Trophoblast cell (in vitro differentiated cells and primary cell): ENCODE data around the gene MTSS2.
A peak's percentile ranks its signal among the peaks of the same experiment; 100 is the strongest.

ENCODE experiments used
- DNase-seq, 2 donors: peaks; one replicate each; pipeline ENCODE4 v3.0.0-alpha.2; 2016
- H2AFZ ChIP-seq: 2 replicates; pipeline ENCODE4 v1.6.1; 2013; ENCODE audit warnings: low read length, moderate library complexity, mild to moderate bottlenecking; ENCODE audit not compliant: insufficient read depth, poor library complexity
- H2AK5ac ChIP-seq: 2 replicates; pipeline ENCODE4 v1.6.1; 2013; ENCODE audit warnings: mild to moderate bottlenecking, low read length
- H2BK120ac ChIP-seq: 2 replicates; pipeline ENCODE4 v1.6.1; 2013; ENCODE audit warnings: low read length, mild to moderate bottlenecking, moderate library complexity; ENCODE audit not compliant: insufficient read depth, poor library complexity
- H2BK12ac ChIP-seq: 2 replicates; pipeline ENCODE4 v1.6.1; 2013; ENCODE audit warnings: mild to moderate bottlenecking, low read length, moderate library complexity
- H2BK5ac ChIP-seq: 2 replicates; pipeline ENCODE4 v1.6.1; 2013; ENCODE audit warnings: low read length, low read depth, moderate library complexity, mild to moderate bottlenecking; ENCODE audit not compliant: poor library complexity
- H3K14ac ChIP-seq: 2 replicates; pipeline ENCODE4 v1.6.1; 2013; ENCODE audit warnings: mild to moderate bottlenecking, low read length
- H3K18ac ChIP-seq: 2 replicates; pipeline ENCODE4 v1.6.1; 2013; ENCODE audit warnings: mild to moderate bottlenecking, low read length
- H3K23ac ChIP-seq: 2 replicates; pipeline ENCODE4 v1.6.1; 2013; ENCODE audit warnings: low read length
- H3K27ac ChIP-seq: 2 replicates; pipeline ENCODE4 v1.5.1; 2013; ENCODE audit warnings: low read depth, mild to moderate bottlenecking, inconsistent platforms, low read length, moderate library complexity
- H3K27me3 ChIP-seq: 2 replicates; pipeline ENCODE4 v1.6.1; 2013; ENCODE audit warnings: inconsistent platforms, mild to moderate bottlenecking, low read length, moderate library complexity; ENCODE audit not compliant: insufficient read depth
- H3K36me3 ChIP-seq, 2 experiments: 1 replicate in 1 of 2; 2 replicates in 1 of 2; pipeline ENCODE4 v1.6.1; 2013; ENCODE audit warnings: low read length in 2 of 2, mild to moderate bottlenecking in 2 of 2, moderate library complexity in 1 of 2; ENCODE audit not compliant: insufficient read depth in 2 of 2, control insufficient read depth in 1 of 2
- H3K4ac ChIP-seq: 2 replicates; pipeline ENCODE4 v1.6.1; 2013; ENCODE audit warnings: low read depth, mild to moderate bottlenecking, low read length, moderate library complexity
- H3K4me1 ChIP-seq, 2 experiments: 1 replicate in 1 of 2; 2 replicates in 1 of 2; pipeline ENCODE4 v1.6.1; 2013; ENCODE audit warnings: low read length in 2 of 2, mild to moderate bottlenecking in 2 of 2, moderate library complexity in 1 of 2; ENCODE audit not compliant: insufficient read depth in 2 of 2, control insufficient read depth in 1 of 2
- H3K4me2 ChIP-seq: 2 replicates; pipeline ENCODE4 v1.6.1; 2013; ENCODE audit warnings: inconsistent platforms, mild to moderate bottlenecking, low read length, moderate library complexity
- H3K4me3 ChIP-seq: 2 replicates; pipeline ENCODE4 v1.5.1; 2013; ENCODE audit warnings: mild to moderate bottlenecking, low read depth, low read length, inconsistent platforms
- H3K79me1 ChIP-seq: one replicate; pipeline ENCODE4 v1.6.1; 2013; ENCODE audit warnings: low read length
- H3K79me2 ChIP-seq: 2 replicates; pipeline ENCODE4 v1.6.1; 2013; ENCODE audit warnings: low read length, mild to moderate bottlenecking; ENCODE audit not compliant: control insufficient read depth, insufficient read depth, poor library complexity
- H3K9ac ChIP-seq: 2 replicates; pipeline ENCODE4 v1.6.1; 2013; ENCODE audit warnings: mild to moderate bottlenecking, low read length
- H3K9me3 ChIP-seq: 2 replicates; pipeline ENCODE4 v1.6.1; 2013; ENCODE audit warnings: low read depth, mild to moderate bottlenecking, control low read depth, inconsistent platforms, low read length; ENCODE audit not compliant: insufficient read depth
- H4K12ac ChIP-seq: 2 replicates; pipeline ENCODE4 v1.6.1; 2013; ENCODE audit warnings: low read depth, mild to moderate bottlenecking, low read length, moderate library complexity
- H4K8ac ChIP-seq: 2 replicates; pipeline ENCODE4 v1.6.1; 2013; ENCODE audit warnings: low read depth, mild to moderate bottlenecking, low read length, moderate library complexity
- H4K91ac ChIP-seq: one replicate; pipeline ENCODE4 v1.6.1; 2013; ENCODE audit warnings: low read depth, mild to moderate bottlenecking, low read length, moderate library complexity
- WGBS: extraction: QIAGEN DNeasy Blood & Tissue Kit; methylation state at CpG from one replicate; pipeline ENCODE4 v1.1.7; 2013; ENCODE audit warnings: missing lambda C conversion rate; ENCODE audit not compliant: insufficient read length, insufficient coverage; ENCODE audit errors: extremely low coverage; 5-methylcytosine and 5-hydroxymethylcytosine counted together

MTSS2 gene

DNA sequence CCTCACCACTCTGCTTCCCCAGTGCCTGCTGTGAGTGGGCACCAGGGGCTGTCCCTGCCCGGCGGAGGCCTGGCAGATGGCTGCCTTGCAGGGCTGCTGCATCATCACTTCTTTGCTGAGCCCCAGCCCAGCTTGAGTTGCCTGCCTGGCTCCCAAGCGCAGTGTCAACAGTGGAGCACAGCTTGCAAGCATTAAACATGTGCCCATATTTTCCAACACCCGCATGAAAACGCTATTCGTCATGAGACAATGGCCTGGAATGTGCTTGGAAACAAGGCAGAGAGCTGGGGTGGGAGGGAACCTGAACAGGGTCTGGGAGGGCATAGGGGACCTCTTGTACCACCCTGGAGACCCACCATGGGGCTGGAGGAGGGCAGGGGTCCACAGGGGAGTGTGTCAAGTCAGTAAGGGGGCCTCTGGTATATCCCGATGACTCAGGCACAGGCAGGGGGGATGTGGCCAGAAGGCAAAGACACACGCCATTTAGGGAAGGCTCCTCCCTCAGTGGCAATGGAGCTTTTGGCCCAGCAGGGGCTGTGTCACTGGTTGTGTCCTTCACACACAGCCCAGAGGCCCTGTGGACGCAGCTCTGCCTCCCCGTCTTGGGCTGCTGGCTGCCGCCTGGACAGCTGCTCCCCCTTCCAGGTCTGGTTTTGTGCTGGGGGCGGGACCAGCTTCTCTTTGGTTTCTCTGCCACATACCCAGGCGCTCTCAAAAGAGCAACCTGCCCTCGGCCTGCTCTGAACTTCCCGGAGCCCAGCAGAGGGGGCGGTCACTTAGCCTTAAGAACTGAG, 17.4 kb upstream of the MTSS2 start:
- peaks cover 22% of the 10 kb centered on the region for H3K79me1 ChIP-seq
- no peak overlapping the region for H2BK5ac ChIP-seq
- peak overlapping the region; percentile 1 for H2BK12ac ChIP-seq
- H3K18ac ChIP-seq = no peak overlapping the region
- H3K27ac ChIP-seq = peak overlapping the region; percentile 9
- peak overlapping the region; percentile 12 for H4K8ac ChIP-seq
- H3K4me3 ChIP-seq = no peak overlapping the region
- no peaks in the 10 kb centered on the region for H3K27me3 ChIP-seq
- H4K12ac ChIP-seq = no peak overlapping the region
- no peak overlapping the region for H3K9ac ChIP-seq
- H2AFZ ChIP-seq = no peak overlapping the region
- peaks cover 4% of the 10 kb centered on the region in 2 experiments for H3K36me3 ChIP-seq
- no peak overlapping the region for H3K4ac ChIP-seq
- H3K23ac ChIP-seq = no peak overlapping the region
- H3K4me1 ChIP-seq = peaks cover 43% of the 10 kb centered on the region in 2 experiments
- no peaks in the 10 kb centered on the region for H3K9me3 ChIP-seq
- DNase-seq = peak; percentile 92 to 98
- no peak overlapping the region for H3K4me2 ChIP-seq
- no peaks in the 10 kb centered on the region for H3K79me2 ChIP-seq
- H2BK120ac ChIP-seq = peak overlapping the region; percentile 1
- H4K91ac ChIP-seq = peak overlapping the region; percentile 77
- no peak overlapping the region for H2AK5ac ChIP-seq
- WGBS = no CpG with 5 or more reads among the region's 16 CpGs
- H3K14ac ChIP-seq = peak overlapping the region; percentile 30

GRCh38 chr16:70702624-70703023, 16.8 kb upstream of the MTSS2 start:
- Histone ChIP-seq H4K8ac (no peak overlapping the region), H4K12ac (no peak overlapping the region), H3K9me3 (no peaks in the 10 kb centered on the region), H3K4me2 (no peak overlapping the region), H2AK5ac (no peak overlapping the region), H3K4me1 (peaks cover 49% of the 10 kb centered on the region in 2 experiments), H3K4me3 (no peak overlapping the region), H3K23ac (no peak overlapping the region), H3K79me2 (no peaks in the 10 kb centered on the region), H4K91ac (peak overlapping the region; percentile 77), H3K27me3 (no peaks in the 10 kb centered on the region), H2BK120ac (no peak overlapping the region), H3K27ac (no peak overlapping the region), H3K79me1 (peaks cover 27% of the 10 kb centered on the region), H3K9ac (no peak overlapping the region), H3K14ac (peak overlapping the region; percentile 2), H2AFZ (peak overlapping the region; percentile 13), H3K36me3 (peaks cover 8% of the 10 kb centered on the region in 2 experiments), H3K18ac (peak overlapping the region; percentile 15), H3K4ac (no peak overlapping the region), H2BK5ac (no peak overlapping the region), H2BK12ac (peak overlapping the region; percentile 1)
- no peak for DNase-seq
- WGBS = no CpG with 5 or more reads among the region's 8 CpGs

DNA sequence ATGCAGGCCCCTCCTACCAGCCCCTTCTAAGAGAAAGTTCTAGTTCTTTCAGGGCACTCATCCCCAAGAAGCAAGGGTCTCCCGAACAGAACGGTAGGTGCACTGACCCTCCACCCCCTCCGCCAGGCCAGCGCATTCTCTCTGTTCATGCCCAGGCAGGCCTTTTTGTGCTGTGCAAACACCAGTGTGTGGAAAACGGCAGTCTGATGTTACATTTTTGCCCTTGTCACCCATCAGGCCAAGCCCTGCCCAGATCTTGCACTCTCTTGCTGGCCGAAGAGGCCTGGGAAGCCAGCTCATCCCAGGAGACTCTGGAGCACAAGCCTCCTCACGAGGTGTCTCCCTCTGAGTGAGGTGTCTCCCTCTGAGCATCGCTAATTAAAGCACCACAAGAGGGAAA, 16.1 kb upstream of the MTSS2 start:
- no CpG with 5 or more reads among the region's 8 CpGs for WGBS
- Histone ChIP-seq H3K36me3 (peaks cover 8% of the 10 kb centered on the region in 2 experiments), H3K79me2 (no peaks in the 10 kb centered on the region), H4K12ac (no peak overlapping the region), H3K18ac (no peak overlapping the region), H4K8ac (no peak overlapping the region), H3K9me3 (no peaks in the 10 kb centered on the region), H4K91ac (peak overlapping the region; percentile 77), H3K4me2 (no peak overlapping the region), H3K79me1 (peaks cover 32% of the 10 kb centered on the region), H3K14ac (no peak overlapping the region), H2AFZ (peak overlapping the region; percentile 13), H3K4ac (no peak overlapping the region), H3K27me3 (no peaks in the 10 kb centered on the region), H3K4me3 (no peak overlapping the region), H3K9ac (no peak overlapping the region), H2BK120ac (no peak overlapping the region), H2BK12ac (no peak overlapping the region), H3K4me1 (peaks cover 49 to 50% of the 10 kb centered on the region in 2 experiments), H2AK5ac (peak overlapping the region; percentile 15), H3K23ac (no peak overlapping the region), H2BK5ac (no peak overlapping the region), H3K27ac (no peak overlapping the region)
- DNase-seq = no peak

- Histone ChIP-seq H3K4ac (no peak overlapping the region), H4K8ac (no peak overlapping the region), H3K27me3 (no peaks in the 10 kb centered on the region), H3K4me2 (no peak overlapping the region), H3K9ac (no peak overlapping the region), H3K4me3 (no peak overlapping the region), H3K36me3 (peaks cover 8% of the 10 kb centered on the region in 2 experiments), H3K79me1 (peaks cover 36% of the 10 kb centered on the region), H2BK120ac (no peak overlapping the region), H3K23ac (no peak overlapping the region), H3K4me1 (peaks cover 49 to 50% of the 10 kb centered on the region in 2 experiments), H4K91ac (peak overlapping the region; percentile 77), H3K18ac (peak overlapping the region; percentile 31), H4K12ac (no peak overlapping the region), H2BK5ac (peak overlapping the region; percentile 2), H3K9me3 (no peaks in the 10 kb centered on the region), H2BK12ac (no peak overlapping the region), H3K27ac (no peak overlapping the region), H2AFZ (no peak overlapping the region), H2AK5ac (peak overlapping the region; percentile 60), H3K14ac (peak overlapping the region; percentile 23), H3K79me2 (no peaks in the 10 kb centered on the region)
- DNase-seq = no peak
- no CpG with 5 or more reads among the region's 9 CpGs for WGBS
Observed at GRCh38 chr16:70701596-70701995, 15.7 kb upstream of the MTSS2 start.
